Neural crest cell (in vitro differentiated cells): ENCODE data around the gene TMEM182. TPM values are rescaled to one million over a fixed set of nuclear protein-coding genes. Genes with fewer than 3 reads are reported as not detected.

Experiments used
- DNase-seq: peaks from one replicate; pipeline ENCODE4 v3.0.0; 2021; ENCODE audit warnings: low read depth, mixed read lengths, low spot score
- H3K27ac Mint-ChIP-seq: one replicate; pipeline ENCODE4 v1.8.0; 2021; ENCODE audit warnings: mild to moderate bottlenecking, mixed read lengths; ENCODE audit not compliant: unreplicated experiment
- H3K27me3 Mint-ChIP-seq: 2 replicates; pipeline ENCODE4 v1.8.0; 2021; ENCODE audit warnings: low read depth, mild to moderate bottlenecking, mixed read lengths
- H3K36me3 Mint-ChIP-seq: 2 replicates; pipeline ENCODE4 v1.8.0; 2021; ENCODE audit warnings: low read depth, mild to moderate bottlenecking, mixed read lengths
- H3K4me1 Mint-ChIP-seq: 2 replicates; pipeline ENCODE4 v1.8.0; 2021; ENCODE audit warnings: mixed read lengths
- H3K4me3 Mint-ChIP-seq: one replicate; pipeline ENCODE4 v1.8.0; 2021; ENCODE audit warnings: mild to moderate bottlenecking, mixed read lengths
- H3K9me3 Mint-ChIP-seq: 2 replicates; pipeline ENCODE4 v1.8.0; 2021; ENCODE audit warnings: mixed read lengths
- total RNA-seq: library from RNA; stranded (reverse); gene quantifications from 2 replicates; pipeline ENCODE4 v1.2.1, GENCODE V29; 2021
- TF ChIP-seq, protein P1 (sequence below): fragments of 200-600 bp; sonication (generic); conservative IDR thresholded peaks from 2 replicates; pipeline ENCODE4 v1.5.0; 2021; ENCODE audit warnings: antibody characterized with exemption, mild to moderate bottlenecking

The TMEM182 gene
- total RNA-seq, 1 donor from 2014 or later = 5.9 TPM

DNA sequence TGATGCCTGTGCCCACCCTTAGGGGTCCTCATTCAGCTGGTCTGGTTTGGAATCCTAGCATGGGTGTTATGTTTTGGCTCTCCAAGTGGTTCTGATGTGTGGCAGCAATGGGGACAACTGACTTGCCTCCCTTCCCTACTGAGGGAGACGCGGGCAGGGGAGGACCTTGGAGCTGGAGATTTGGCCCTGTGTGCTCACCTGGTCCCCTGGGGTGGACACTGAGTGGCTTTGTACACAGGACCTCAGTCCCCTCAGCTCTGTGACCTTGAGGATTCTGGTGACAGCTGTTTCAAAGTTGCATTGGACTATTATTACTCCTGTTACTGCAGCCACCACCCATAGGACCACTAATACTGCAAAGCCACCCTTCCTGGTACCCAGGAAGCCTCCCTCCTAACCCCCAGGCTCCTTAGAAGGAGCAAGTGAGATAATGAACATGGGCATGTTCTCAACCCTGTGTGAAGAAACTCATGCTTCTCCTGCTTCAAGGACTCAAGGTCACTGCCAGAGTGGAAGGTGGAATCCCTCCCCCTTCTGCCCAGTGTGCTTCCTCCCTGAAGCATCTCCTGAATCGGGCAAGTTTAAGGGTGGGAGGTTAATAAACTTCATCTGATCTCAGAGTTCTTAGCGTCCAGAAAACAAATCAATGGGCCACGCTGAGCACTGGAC lies 26.5 kb downstream of the TMEM182 start:
- no peaks in the 10 kb centered on the region for H3K9me3 Mint-ChIP-seq
- TF ChIP-seq, protein P1, sequence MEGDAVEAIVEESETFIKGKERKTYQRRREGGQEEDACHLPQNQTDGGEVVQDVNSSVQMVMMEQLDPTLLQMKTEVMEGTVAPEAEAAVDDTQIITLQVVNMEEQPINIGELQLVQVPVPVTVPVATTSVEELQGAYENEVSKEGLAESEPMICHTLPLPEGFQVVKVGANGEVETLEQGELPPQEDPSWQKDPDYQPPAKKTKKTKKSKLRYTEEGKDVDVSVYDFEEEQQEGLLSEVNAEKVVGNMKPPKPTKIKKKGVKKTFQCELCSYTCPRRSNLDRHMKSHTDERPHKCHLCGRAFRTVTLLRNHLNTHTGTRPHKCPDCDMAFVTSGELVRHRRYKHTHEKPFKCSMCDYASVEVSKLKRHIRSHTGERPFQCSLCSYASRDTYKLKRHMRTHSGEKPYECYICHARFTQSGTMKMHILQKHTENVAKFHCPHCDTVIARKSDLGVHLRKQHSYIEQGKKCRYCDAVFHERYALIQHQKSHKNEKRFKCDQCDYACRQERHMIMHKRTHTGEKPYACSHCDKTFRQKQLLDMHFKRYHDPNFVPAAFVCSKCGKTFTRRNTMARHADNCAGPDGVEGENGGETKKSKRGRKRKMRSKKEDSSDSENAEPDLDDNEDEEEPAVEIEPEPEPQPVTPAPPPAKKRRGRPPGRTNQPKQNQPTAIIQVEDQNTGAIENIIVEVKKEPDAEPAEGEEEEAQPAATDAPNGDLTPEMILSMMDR = no peak
- DNase-seq = no peak
- H3K36me3 Mint-ChIP-seq = peaks cover 2% of the 10 kb centered on the region
- peaks cover 4% of the 10 kb centered on the region for H3K4me1 Mint-ChIP-seq
- H3K27me3 Mint-ChIP-seq = no peaks in the 10 kb centered on the region
- no peak overlapping the region for H3K4me3 Mint-ChIP-seq
- no peak overlapping the region for H3K27ac Mint-ChIP-seq

DNA sequence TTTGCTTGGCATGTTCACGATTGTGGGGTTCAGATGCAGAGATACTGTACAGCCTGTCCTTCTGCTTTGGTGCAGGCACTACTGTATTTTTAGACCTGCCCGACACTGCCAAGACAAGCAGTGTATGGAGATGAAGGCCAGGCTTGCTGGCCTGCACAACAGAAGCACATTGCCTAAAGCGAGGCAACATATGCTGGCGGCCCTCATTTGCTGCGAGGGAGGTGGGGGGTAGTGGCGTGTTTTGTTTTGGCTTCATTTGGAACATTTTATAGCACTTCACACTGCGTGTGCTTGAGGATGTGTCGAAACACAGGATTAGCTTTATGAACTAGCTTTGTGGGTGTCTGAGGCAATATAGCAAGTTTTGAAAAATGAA lies 27.0 kb downstream of the TMEM182 start:
- Mint-ChIP-seq H3K27me3 (no peaks in the 10 kb centered on the region), H3K9me3 (no peaks in the 10 kb centered on the region), H3K4me1 (peaks cover 4% of the 10 kb centered on the region), H3K4me3 (no peak overlapping the region), H3K36me3 (peaks cover 2% of the 10 kb centered on the region), H3K27ac (no peak overlapping the region)
- TF ChIP-seq, protein P1 = no peak
- no peak for DNase-seq

DNA sequence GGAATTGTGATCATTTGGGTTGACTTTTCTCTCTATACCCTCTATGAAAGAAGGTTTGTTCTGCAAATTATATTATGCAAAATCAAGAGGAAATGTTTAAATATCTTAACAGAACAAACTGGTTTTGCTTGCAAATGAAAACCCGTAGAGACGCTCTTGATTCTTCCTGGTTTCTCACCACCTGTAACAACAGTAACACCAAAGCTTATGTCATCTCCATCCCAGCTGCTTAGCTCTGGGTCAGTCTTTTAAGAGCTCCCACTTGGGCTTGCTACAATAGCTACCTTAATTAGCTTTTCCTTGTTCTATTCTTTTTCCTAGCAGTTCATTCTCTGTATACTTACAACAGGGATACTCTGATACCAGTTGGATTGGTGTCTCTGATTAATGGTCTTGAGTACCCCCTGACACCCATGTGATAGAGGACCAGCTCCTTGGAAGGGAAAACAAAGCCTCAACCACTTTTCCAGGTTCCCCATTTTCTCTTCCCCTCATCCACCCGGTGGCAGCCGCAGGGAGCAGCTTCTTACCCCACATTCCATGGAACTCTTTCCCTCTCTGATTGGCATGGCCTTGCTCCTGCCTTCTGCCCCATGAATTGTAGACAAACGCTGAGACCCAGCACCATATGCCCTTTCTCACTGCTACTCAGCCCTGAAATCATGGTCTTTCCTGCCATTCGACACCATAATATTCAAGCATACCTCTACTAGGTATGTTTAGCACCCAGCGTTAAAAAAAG lies 27.7 kb downstream of the TMEM182 start:
- Mint-ChIP-seq H3K4me3 (no peak overlapping the region), H3K36me3 (peaks cover 5% of the 10 kb centered on the region), H3K27me3 (no peaks in the 10 kb centered on the region), H3K9me3 (no peaks in the 10 kb centered on the region), H3K4me1 (peaks cover 4% of the 10 kb centered on the region), H3K27ac (no peak overlapping the region)
- no peak for DNase-seq
- TF ChIP-seq, protein P1 = no peak

DNA sequence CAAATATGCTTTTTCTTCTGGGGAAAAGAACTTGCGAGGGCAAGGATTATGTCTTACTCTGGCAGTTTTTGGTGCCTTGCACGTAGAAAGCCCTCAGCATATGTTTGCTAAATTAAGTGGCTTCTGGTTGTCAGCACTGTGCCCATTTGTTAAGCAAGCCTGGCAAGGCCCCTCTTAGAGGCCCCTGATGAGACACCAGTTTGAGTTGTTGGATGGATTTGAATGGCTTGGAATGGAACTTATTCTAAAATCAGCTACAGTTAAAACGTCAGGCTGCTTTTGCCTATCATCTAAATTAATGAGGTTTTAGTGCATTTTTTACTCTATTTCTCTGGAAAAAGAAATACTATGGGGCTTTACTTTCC lies 28.2 kb downstream of the TMEM182 start:
- H3K36me3 Mint-ChIP-seq = peaks cover 3% of the 10 kb centered on the region
- peaks cover 4% of the 10 kb centered on the region for H3K4me1 Mint-ChIP-seq
- TF ChIP-seq, protein P1 = no peak
- no peak overlapping the region for H3K27ac Mint-ChIP-seq
- H3K4me3 Mint-ChIP-seq = no peak overlapping the region
- no peaks in the 10 kb centered on the region for H3K27me3 Mint-ChIP-seq
- DNase-seq = no peak
- H3K9me3 Mint-ChIP-seq = no peaks in the 10 kb centered on the region

DNA sequence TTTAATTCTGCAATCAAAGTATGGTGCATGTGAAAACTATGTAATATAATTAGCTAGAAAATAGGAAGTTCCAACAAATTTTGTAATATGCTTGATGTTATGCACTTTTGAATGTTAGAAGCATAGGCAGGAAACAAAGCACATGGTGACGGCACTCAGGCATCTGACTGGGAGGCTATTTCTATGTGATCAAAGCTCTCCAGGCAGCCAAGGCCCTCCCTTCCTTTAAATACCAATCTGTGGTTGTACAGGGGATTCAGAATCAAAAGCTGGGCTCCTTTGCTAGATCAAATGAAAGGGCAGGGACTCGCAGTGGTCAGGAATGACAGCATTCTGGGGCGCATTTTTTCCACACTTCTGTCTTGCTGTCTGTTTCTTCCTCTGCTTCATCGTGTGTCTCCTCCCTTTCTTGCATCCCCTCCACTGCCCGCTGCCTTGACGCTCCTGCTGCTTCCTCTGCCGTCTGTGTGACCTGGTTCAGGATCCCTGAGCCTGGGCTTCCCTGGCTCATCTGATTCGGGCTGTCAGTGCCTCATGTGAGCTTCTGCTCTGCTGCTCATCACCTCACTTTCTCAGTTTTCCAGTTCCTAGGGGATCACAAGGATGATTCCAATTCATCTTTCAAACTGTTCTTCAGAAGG lies 30.9 kb downstream of the TMEM182 start:
- TF ChIP-seq, protein P1 = no peak
- no peak for DNase-seq
- peaks cover 2% of the 10 kb centered on the region for H3K36me3 Mint-ChIP-seq
- H3K9me3 Mint-ChIP-seq = no peaks in the 10 kb centered on the region
- H3K27me3 Mint-ChIP-seq = no peaks in the 10 kb centered on the region
- H3K27ac Mint-ChIP-seq = no peak overlapping the region
- no peak overlapping the region for H3K4me3 Mint-ChIP-seq
- peaks cover 4% of the 10 kb centered on the region for H3K4me1 Mint-ChIP-seq
